ENCODE measurements around the gene MXRA7.
A peak's percentile ranks its signal among the peaks of the same experiment; 100 is the strongest.
"Not testable (repeated sequence)": the region's sequence is repeated elsewhere in the genome, so short reads cannot be mapped to it uniquely, and the experiment has no call there.

Gene MXRA7, protein sequence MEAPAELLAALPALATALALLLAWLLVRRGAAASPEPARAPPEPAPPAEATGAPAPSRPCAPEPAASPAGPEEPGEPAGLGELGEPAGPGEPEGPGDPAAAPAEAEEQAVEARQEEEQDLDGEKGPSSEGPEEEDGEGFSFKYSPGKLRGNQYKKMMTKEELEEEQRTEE

GRCh38 chr17:76710863-76711611, at the start of gene MXRA7:
Gene MXRA7 (minus strand): TSS chr17:76710965. CDS start chr17:76710946, 19 bp downstream.
- peak; percentile 14 for DNase-seq

GRCh38 chr17:76758570-76758969, 47.8 kb upstream of the MXRA7 start:
- no peak for DNase-seq

- DNase-seq = no peak
Measured at GRCh38 chr17:76757256-76757655, 46.5 kb upstream of the MXRA7 start.

GRCh38 chr17:76755285-76755684, 44.5 kb upstream of the MXRA7 start:
- no peak for DNase-seq

DNA sequence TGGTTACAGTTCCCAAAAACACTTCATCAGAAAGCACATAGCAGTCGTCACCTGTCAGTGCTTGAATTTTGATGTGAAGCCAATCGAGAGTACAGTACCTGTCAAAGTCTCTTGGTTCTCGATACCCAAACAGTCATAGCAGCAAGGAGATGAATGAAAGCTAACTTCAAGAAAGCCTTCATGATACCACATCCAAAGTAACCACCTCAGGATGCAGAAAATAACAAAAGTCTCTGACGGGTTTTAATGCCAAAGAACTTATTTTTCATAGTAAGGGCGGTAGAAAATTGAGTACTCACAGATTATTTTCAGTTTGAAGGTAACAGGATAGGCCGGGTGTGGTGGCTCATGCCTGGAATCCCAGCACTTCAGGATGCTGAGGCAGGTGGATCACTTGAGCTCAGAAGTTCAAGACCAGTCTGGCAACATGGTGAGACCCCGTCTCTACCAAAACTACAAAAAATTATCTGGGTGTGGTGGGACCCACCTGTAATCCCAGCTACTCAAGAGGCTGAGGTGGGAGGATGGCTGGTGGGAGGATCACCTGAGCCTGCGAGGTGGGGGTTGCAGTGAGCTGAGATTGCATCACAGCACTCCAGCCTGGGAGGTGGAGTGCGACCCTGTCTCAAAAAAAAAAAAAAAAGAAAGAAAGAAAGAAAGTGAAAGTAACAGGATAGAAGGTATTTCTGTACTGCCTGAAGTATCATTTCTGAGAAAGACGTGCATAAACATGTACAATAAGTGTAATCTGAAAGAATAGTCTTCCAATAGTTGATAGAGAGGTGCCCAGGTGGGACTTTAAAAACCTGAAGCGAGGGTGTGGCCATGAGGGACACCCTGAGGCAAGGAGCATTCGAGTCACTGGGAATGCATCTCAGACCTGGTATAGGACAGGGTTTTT, 42.5 kb upstream of the MXRA7 start:
- no peak for DNase-seq

- no peak for DNase-seq
Measured at GRCh38 chr17:76752006-76752405, 41.2 kb upstream of the MXRA7 start.

- DNase-seq = no peak
Measured at GRCh38 chr17:76751416-76751993, 40.7 kb upstream of the MXRA7 start.

DNA sequence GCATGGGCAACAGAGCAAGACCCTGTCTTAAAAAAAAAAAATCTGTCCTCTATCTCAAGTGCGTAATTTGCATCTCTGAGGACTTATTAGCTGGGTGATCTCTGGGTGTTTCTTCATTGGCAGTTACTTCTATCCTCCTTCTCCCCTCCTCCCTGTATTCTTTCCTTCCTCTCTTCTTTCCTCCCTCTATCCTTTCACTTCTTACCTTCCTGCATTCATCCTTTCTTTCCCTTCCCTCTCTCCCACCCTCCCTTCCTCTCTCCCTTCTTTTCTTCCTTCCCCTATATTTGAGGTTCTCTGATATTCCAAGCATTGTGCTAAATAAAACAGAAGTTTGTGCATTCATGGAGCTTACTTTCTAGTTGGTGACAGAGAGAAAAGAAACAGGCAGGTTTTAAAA, 37.9 kb upstream of the MXRA7 start:
- no peak for DNase-seq

- DNase-seq = peak; percentile 53
Measured at GRCh38 chr17:76747716-76748363, 37.1 kb upstream of the MXRA7 start.

GRCh38 chr17:76745785-76746184, 35.0 kb upstream of the MXRA7 start:
- not testable (repeated sequence) for DNase-seq

DNA sequence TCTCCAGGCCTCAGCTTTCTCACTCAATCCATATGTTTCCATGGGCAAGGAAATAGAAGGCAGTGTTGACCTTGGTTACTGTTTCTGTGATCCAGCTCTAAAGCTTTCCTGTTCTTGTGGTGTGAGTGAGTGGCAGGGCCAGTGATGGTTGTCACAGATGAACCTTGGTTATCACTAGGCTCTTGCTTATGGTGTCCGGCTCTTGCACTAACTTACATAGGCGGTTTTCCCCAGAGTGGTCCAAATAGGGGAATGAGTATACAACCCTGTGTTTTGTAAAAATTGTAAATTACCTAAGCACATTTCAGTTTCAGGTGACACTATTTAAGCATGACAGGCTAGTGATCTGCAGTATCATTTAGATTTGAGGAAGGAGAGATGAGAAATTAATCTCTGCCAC, 34.0 kb upstream of the MXRA7 start:
- DNase-seq = no peak

GRCh38 chr17:76742958-76743357, 32.2 kb upstream of the MXRA7 start:
- DNase-seq = no peak

GRCh38 chr17:76740329-76741118, 29.8 kb upstream of the MXRA7 start:
- DNase-seq = no peak

DNA sequence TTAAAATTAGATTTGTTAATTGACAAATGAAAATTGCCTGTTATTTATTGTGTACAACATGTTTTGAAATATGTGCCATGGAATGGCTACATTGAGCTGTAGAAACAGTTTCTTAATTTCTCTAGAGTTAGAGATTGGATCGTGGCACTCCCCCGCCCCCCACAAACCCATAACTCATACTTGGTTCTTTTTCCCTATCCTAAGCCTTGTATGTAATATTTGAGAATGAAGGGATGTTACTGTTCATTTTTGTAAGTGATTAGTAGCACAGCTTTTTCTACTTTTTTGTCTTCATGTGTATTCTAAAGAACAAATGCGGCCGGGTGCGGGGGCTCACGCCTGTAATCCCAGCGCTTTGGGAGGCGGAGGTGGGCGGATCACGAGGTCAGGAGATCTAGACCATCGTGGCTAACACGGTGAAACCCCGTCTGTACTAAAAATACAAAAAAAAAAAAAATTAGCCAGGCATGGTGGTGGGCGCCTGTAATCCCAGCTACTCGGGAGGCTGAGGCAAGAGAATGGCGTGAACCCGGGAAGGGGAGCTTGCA, 28.9 kb upstream of the MXRA7 start:
- not testable (repeated sequence) for DNase-seq

- no peak for DNase-seq
Measured at GRCh38 chr17:76738468-76738850, 27.7 kb upstream of the MXRA7 start.

DNA sequence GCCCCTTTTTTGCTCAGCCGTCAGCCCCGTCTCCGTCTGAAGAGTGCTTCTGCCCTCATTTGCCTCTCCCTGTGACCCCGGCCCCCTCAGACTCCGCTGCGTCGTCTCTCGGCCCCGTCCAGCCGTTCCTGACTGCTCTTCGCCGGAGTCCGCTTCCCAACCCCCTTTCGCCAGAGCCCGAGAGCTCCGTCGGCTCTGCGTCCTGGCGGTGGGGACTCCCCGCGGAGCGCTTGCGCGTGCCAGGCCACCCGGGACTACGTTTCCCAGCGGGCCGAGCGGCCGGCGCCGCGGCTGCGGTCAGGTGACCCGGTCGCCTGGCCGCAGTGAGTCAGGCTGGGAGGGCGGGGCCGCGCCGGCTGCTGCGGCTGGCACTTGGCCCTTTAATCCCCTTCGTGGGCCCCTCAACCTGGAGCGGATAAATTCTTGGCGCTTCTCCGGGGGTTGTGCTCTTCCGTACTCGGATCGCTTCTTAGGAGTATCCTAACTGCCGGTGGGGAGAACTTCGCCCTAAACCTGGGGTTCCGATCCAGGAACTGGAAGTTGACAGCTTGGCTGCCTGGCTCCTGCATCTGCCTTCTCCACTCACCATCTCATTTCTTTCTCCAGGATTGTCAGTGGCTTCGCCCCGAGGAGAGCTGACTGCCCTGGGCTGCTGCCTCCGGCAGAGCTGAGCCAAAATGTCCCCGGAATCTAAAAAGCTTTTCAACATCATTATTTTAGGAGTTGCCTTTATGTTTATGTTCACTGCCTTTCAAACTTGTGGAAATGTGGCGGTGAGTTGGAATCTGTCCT, 27.1 kb upstream of the MXRA7 start, which contains the start of gene MFSD11:
TSS of gene MFSD11 (plus strand) at position 444 of the 792 bp plus-strand sequence. CDS start at position 678, 234 bp downstream.
- peak; percentile 90 for DNase-seq

GRCh38 chr17:76737082-76737675, 26.4 kb upstream of the MXRA7 start, which contains the start of gene SRSF2:
Gene SRSF2 (minus strand): TSS chr17:76737331. CDS start chr17:76737160, 171 bp downstream.
- peak; percentile 98 for DNase-seq

DNA sequence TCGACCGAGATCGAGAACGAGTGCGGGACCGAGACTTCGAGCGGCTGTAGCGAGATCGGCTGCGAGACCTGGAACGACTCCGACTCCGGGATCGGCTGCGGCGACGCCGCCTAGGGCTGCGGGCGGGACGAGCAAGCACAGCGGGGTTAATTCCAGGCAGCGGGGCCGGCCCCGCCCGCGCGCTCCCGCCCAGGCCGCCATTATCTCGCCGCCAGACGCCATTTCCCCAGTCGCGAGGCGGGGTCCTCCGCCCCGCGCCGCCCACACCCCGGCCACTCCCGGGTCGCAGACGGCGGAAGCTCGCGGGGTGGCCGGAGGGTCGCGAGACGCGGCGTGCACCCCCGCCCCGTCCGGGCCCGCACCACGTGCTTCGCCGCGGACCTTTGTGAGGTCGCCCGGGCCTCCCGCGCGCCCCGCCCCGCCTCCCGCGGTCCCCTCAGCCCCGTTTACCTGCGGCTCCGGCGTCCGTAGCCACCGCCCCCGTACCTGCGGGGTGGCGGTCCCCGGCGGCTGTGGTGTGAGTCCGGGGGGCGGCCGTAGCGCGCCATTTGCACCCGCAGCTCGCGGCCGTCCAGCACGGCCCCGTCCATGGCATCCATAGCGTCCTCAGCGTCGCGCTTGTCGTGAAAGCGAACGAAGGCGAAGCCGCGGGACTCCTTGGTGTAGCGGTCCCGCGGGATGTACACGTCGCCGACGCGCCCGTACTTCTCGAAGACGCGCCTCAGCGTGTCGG, 25.8 kb upstream of the MXRA7 start:
- DNase-seq = peak; percentile 31

Data from MV-4-11 (cell line).